HepG2 (cell line): ENCODE results near the gene SARNP. TPM values are rescaled to one million over a fixed set of nuclear protein-coding genes. Genes with fewer than 3 reads are reported as not detected.

Source experiments
- FOXC1 ChIP-seq: sonication (generic); formaldehyde crosslinking; IDR thresholded peaks from 2 replicates; pipeline ENCODE4 v1.8.0; 2022; ENCODE audit warnings: mild to moderate bottlenecking, missing genetic modification reagents, borderline replicate concordance
- HNRNPLL ChIP-seq: fragments of 200-400 bp; formaldehyde crosslinking; IDR thresholded peaks from 2 replicates; pipeline ENCODE4 v1.6.1; 2017; ENCODE audit warnings: mild to moderate bottlenecking, low read depth, low read length; ENCODE audit not compliant: poor library complexity, severe bottlenecking
- JUNB ChIP-seq: sonication (generic); formaldehyde crosslinking; IDR thresholded peaks from 2 replicates; pipeline ENCODE4 v1.8.0; 2022; ENCODE audit warnings: missing genetic modification reagents, mild to moderate bottlenecking, borderline replicate concordance
- KDM2A ChIP-seq: sonication (generic); formaldehyde crosslinking; IDR thresholded peaks from 2 replicates; pipeline ENCODE4 v1.4.0; 2020; ENCODE audit warnings: low read depth, missing genetic modification reagents, borderline replicate concordance
- MLX ChIP-seq: IDR thresholded peaks from 2 replicates; pipeline ENCODE4 v1.6.1; 2016
- NCOA1 ChIP-seq: sonication (generic); formaldehyde crosslinking; IDR thresholded peaks from 2 replicates; pipeline ENCODE4 v1.9.0; 2021; ENCODE audit warnings: missing genetic modification reagents
- PAXIP1 ChIP-seq: sonication (generic); formaldehyde crosslinking; conservative IDR thresholded peaks from 2 replicates; pipeline ENCODE4 v1.4.0; 2020; ENCODE audit warnings: mild to moderate bottlenecking, missing genetic modification reagents, moderate library complexity
- PHF21A ChIP-seq: sonication (generic); formaldehyde crosslinking; IDR thresholded peaks from 2 replicates; pipeline ENCODE4 v1.5.0; 2020; ENCODE audit warnings: mild to moderate bottlenecking, missing genetic modification reagents
- PHF8 ChIP-seq: sonication (generic); formaldehyde crosslinking; IDR thresholded peaks from 2 replicates; pipeline ENCODE4 v1.5.0; 2020; ENCODE audit warnings: missing genetic modification reagents
- RBM22 ChIP-seq: fragments of 200-400 bp; formaldehyde crosslinking; optimal IDR thresholded peaks from 2 replicates; pipeline ENCODE3; 2017; ENCODE audit warnings: mild to moderate bottlenecking, low read length, moderate library complexity
- RFX1 ChIP-seq: fragments of 450-650 bp; IDR thresholded peaks from 2 replicates; pipeline ENCODE4 v1.6.1; 2017
- TIGD3 ChIP-seq: sonication (generic); formaldehyde crosslinking; IDR thresholded peaks from 2 replicates; pipeline ENCODE4 v1.5.1; 2020; ENCODE audit warnings: mild to moderate bottlenecking, missing genetic modification reagents, borderline replicate concordance
- WIZ ChIP-seq: sonication (generic); formaldehyde crosslinking; IDR thresholded peaks from 2 replicates; pipeline ENCODE4 v1.5.1; 2020; ENCODE audit warnings: mild to moderate bottlenecking, missing genetic modification reagents
- ZHX1 ChIP-seq: sonication (generic); formaldehyde crosslinking; IDR thresholded peaks from 2 replicates; pipeline ENCODE4 v1.8.1; 2022; ENCODE audit warnings: low read depth, mild to moderate bottlenecking, missing genetic modification reagents
- ZNF180 ChIP-seq: sonication (generic); formaldehyde crosslinking; IDR thresholded peaks from 2 replicates; pipeline ENCODE4 v1.4.0; 2020; ENCODE audit warnings: low read depth, missing genetic modification reagents, borderline replicate concordance
- ZNF484 ChIP-seq: sonication (generic); formaldehyde crosslinking; IDR thresholded peaks from 2 replicates; pipeline ENCODE4 v1.5.1; 2020; ENCODE audit warnings: mild to moderate bottlenecking, low read depth, missing genetic modification reagents, borderline replicate concordance
- ZNF615 ChIP-seq: sonication (generic); formaldehyde crosslinking; IDR thresholded peaks from 2 replicates; pipeline ENCODE4 v1.5.0; 2020; ENCODE audit warnings: mild to moderate bottlenecking, missing genetic modification reagents, borderline replicate concordance
- ZSCAN9 ChIP-seq: IDR thresholded peaks from 2 replicates; pipeline ENCODE4 v1.6.1; 2016; ENCODE audit warnings: borderline replicate concordance
- polyA plus RNA-seq, 8 experiments: library from polyadenylated mRNA; depleted of rRNA in 3 of 8; stranded (reverse) in 7 of 8; unstranded in 1 of 8; fragments of >200 nt; fragmentation: Illumina TruSeq in 4 of 8; extraction: Trizol in 4 of 8; gene quantifications; 2 replicates each; pipeline versions ENCODE4 v1.2.1 to v1.2.3, GENCODE V29; 2011 to 2016; ENCODE audit warnings: low read depth in 4 of 8, missing spikeins in 1 of 8, mixed read lengths in 1 of 8; ENCODE audit not compliant: insufficient read depth in 1 of 8
- total RNA-seq, 5 experiments: library from RNA; depleted of rRNA; stranded (reverse); fragments of >200 nt; fragmentation: Illumina TruSeq; extraction: Trizol; gene quantifications; 2 replicates each; pipeline ENCODE4 v1.2.3, GENCODE V29; 2016; ENCODE audit warnings: low read depth in 1 of 5
- TF ChIP-seq, protein P1 (sequence below): sonication (generic); formaldehyde crosslinking; conservative IDR thresholded peaks from 2 replicates; pipeline ENCODE4 v1.8.0; 2022; ENCODE audit warnings: mild to moderate bottlenecking, moderate library complexity, missing genetic modification reagents

The SARNP gene
- total and polyA plus RNA-seq, 2 of the 13 experiments (the other 11 are each of a cell fraction or from before 2014, with no cell fraction given): 59.0 to 95.4 TPM

- TF ChIP-seq, protein P1, sequence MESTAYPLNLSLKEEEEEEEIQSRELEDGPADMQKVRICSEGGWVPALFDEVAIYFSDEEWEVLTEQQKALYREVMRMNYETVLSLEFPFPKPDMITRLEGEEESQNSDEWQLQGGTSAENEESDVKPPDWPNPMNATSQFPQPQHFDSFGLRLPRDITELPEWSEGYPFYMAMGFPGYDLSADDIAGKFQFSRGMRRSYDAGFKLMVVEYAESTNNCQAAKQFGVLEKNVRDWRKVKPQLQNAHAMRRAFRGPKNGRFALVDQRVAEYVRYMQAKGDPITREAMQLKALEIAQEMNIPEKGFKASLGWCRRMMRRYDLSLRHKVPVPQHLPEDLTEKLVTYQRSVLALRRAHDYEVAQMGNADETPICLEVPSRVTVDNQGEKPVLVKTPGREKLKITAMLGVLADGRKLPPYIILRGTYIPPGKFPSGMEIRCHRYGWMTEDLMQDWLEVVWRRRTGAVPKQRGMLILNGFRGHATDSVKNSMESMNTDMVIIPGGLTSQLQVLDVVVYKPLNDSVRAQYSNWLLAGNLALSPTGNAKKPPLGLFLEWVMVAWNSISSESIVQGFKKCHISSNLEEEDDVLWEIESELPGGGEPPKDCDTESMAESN (CRISPR knock-in tag): 0 out of 2 replicates have a peak, but pooled peaks have one; percentile 20
- TF ChIP-seq ZHX1 (CRISPR knock-in tag): peak; percentile 49
- no peak for TF ChIP-seq ZNF615 (CRISPR knock-in tag)
- TF ChIP-seq FOXC1: peak; percentile 71; the same call in 1 of the 2 replicates
- TF ChIP-seq PHF21A (CRISPR knock-in tag): peak; percentile 81
- TF ChIP-seq HNRNPLL: peak; percentile 15
- peak; percentile 95 for TF ChIP-seq PHF8 (CRISPR knock-in tag)
- no peak for TF ChIP-seq ZNF180 (CRISPR knock-in tag)
- no peak for TF ChIP-seq RFX1
- TF ChIP-seq PAXIP1 (CRISPR knock-in tag): peak; percentile 37; the same call in 1 of the 2 replicates
- no peak for TF ChIP-seq RBM22
- TF ChIP-seq KDM2A (CRISPR knock-in tag): peak; percentile 96
- no peak for TF ChIP-seq ZNF484 (CRISPR knock-in tag)
- TF ChIP-seq NCOA1 (CRISPR knock-in tag): 0 out of 2 replicates have a peak, but pooled peaks have one; percentile 52
- no peak for TF ChIP-seq TIGD3
- TF ChIP-seq ZSCAN9 (CRISPR knock-in tag): no peak
- TF ChIP-seq WIZ (CRISPR knock-in tag): no peak
- TF ChIP-seq MLX (CRISPR knock-in tag): peak; percentile 78; the same call in 1 of the 2 replicates
- TF ChIP-seq JUNB: peak; percentile 22; the same call in 1 of the 2 replicates
Observed at GRCh38 chr12:55715833-55716581, 101.5 kb downstream of the SARNP start, which contains the start of gene BLOC1S1 (continued).
